ENCODE data around the gene PXDN.

GRCh38 chr2:1617425-1618021, 126.8 kb downstream of the PXDN start:
- TF ChIP-seq CTCF (IDR thresholded peaks at IDR 0.05), result no peak
- TF ChIP-seq POLR2A (IDR thresholded peaks at IDR 0.05), result no peak

Data from stomach (tissue), 4 donors.